GM19324 (cell line): ENCODE results near the gene REXO4.
"Not testable (repeated sequence)": the region's sequence is repeated elsewhere in the genome, so short reads cannot be mapped to it uniquely, and the experiment has no call there.

Source experiments
- ATAC-seq: cut with Tn5 transposase; IDR thresholded peaks from one replicate; pipeline ENCODE4 v1.9.1; 2021; ENCODE audit warnings: mild to moderate bottlenecking, moderate library complexity; ENCODE audit not compliant: unreplicated experiment, low FRiP score

Gene REXO4

GRCh38 chr9:133452562-133452961 lies 34.8 kb upstream of the REXO4 start:
- no peak for ATAC-seq

- ATAC-seq = not testable (repeated sequence)
These were observed 34.1 kb upstream of the REXO4 start for GRCh38 chr9:133451865-133452264.

- no peak for ATAC-seq
These were observed 31.9 kb upstream of the REXO4 start for GRCh38 chr9:133449760-133450159.

GRCh38 chr9:133448487-133448972 lies 30.7 kb upstream of the REXO4 start:
- no peak for ATAC-seq

GRCh38 chr9:133445293-133445969 lies 27.6 kb upstream of the REXO4 start:
- ATAC-seq = no peak

GRCh38 chr9:133443982-133444381 lies 26.2 kb upstream of the REXO4 start:
- ATAC-seq = no peak

GRCh38 chr9:133443248-133443647 lies 25.4 kb upstream of the REXO4 start:
- no peak for ATAC-seq

- ATAC-seq = no peak
These were observed 23.8 kb upstream of the REXO4 start for GRCh38 chr9:133441571-133441970.

GRCh38 chr9:133440874-133441273 lies 23.1 kb upstream of the REXO4 start:
- no peak for ATAC-seq

- no peak for ATAC-seq
These were observed 21.5 kb upstream of the REXO4 start for GRCh38 chr9:133439337-133439736.

GRCh38 chr9:133437753-133438531 lies 20.1 kb upstream of the REXO4 start:
- no peak for ATAC-seq

- no peak for ATAC-seq
These were observed 18.9 kb upstream of the REXO4 start for GRCh38 chr9:133436681-133437080.

- no peak for ATAC-seq
These were observed 15.6 kb upstream of the REXO4 start for GRCh38 chr9:133433351-133433843.

- no peak for ATAC-seq
These were observed 12.4 kb upstream of the REXO4 start for GRCh38 chr9:133430244-133430643.

GRCh38 chr9:133429641-133430161 lies 11.9 kb upstream of the REXO4 start:
- no peak for ATAC-seq

- no peak for ATAC-seq
These were observed 11.4 kb upstream of the REXO4 start for GRCh38 chr9:133429214-133429613.

GRCh38 chr9:133428617-133429101 lies 10.8 kb upstream of the REXO4 start:
- no peak for ATAC-seq

- ATAC-seq = no peak
These were observed 10.0 kb upstream of the REXO4 start for GRCh38 chr9:133427658-133428348.

GRCh38 chr9:133426011-133426410 lies 8.2 kb upstream of the REXO4 start:
- ATAC-seq = no peak

GRCh38 chr9:133425049-133425632 lies 7.3 kb upstream of the REXO4 start:
- ATAC-seq = no peak
